WTC11 (cell line): Measurements from ENCODE around the gene NSD1.
"Not testable (repeated sequence)": the region's sequence is repeated elsewhere in the genome, so short reads cannot be mapped to it uniquely, and the experiment has no call there.

Experiments
- JAZF1 ChIP-seq: fragments of 250-450 bp; sonication (Bioruptor Pico); IDR thresholded peaks from 2 replicates; pipeline ENCODE4 v1.9.0; 2021; ENCODE audit warnings: moderate library complexity, mild to moderate bottlenecking, inconsistent platforms
- ZNF416 ChIP-seq: fragments of 250-450 bp; sonication (Bioruptor Pico); IDR thresholded peaks from 2 replicates; pipeline ENCODE4 v1.9.0; 2021; ENCODE audit warnings: mild to moderate bottlenecking, inconsistent platforms
- TF ChIP-seq, protein P1 (sequence below): fragments of 250-450 bp; sonication (Bioruptor Pico); IDR thresholded peaks from 2 replicates; pipeline ENCODE4 v1.8.0; 2021; ENCODE audit warnings: mild to moderate bottlenecking
- TF ChIP-seq, protein P2 (sequence below): sonication (generic); formaldehyde crosslinking; IDR thresholded peaks from 2 replicates; pipeline ENCODE4 v1.8.0; 2022; ENCODE audit warnings: mild to moderate bottlenecking, missing genetic modification reagents
- TF ChIP-seq, protein P3 (sequence below): sonication (generic); formaldehyde crosslinking; IDR thresholded peaks from 2 replicates; pipeline ENCODE4 v1.8.1; 2022; ENCODE audit warnings: missing genetic modification reagents, borderline replicate concordance
- TF ChIP-seq, protein P4 (sequence below): fragments of 200-600 bp; IDR thresholded peaks from 2 replicates; pipeline ENCODE4 v1.8.0; 2022; ENCODE audit warnings: antibody characterized with exemption
- TF ChIP-seq, protein P5 (sequence below): sonication (generic); formaldehyde crosslinking; IDR thresholded peaks from 2 replicates; pipeline ENCODE4 v1.8.1; 2023; ENCODE audit warnings: mild to moderate bottlenecking, missing genetic modification reagents, borderline replicate concordance

DNA sequence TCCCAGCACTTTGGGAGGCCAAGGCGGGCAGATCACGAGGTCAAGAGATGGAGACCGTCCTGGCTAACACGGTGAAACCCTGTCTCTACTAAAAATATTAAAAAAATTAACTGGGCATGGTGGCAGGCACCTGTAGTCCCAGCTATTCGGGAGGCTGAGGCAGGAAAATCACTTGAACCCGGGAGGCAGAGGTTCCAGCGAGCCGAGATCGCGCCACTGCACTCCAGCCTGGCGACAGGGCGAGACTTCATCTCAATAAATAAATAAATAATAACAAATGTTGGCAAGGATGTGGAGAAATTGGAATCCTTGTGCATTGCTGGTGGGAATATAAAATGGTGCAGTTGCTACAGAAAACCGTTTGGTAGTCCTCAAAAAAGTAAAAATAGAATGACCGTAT is 209.4 kb downstream of the NSD1 start:
- not testable (repeated sequence) for TF ChIP-seq ZNF416 (CRISPR knock-in tag); JAZF1
- TF ChIP-seq, protein P1, sequence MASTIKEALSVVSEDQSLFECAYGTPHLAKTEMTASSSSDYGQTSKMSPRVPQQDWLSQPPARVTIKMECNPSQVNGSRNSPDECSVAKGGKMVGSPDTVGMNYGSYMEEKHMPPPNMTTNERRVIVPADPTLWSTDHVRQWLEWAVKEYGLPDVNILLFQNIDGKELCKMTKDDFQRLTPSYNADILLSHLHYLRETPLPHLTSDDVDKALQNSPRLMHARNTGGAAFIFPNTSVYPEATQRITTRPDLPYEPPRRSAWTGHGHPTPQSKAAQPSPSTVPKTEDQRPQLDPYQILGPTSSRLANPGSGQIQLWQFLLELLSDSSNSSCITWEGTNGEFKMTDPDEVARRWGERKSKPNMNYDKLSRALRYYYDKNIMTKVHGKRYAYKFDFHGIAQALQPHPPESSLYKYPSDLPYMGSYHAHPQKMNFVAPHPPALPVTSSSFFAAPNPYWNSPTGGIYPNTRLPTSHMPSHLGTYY (CRISPR knock-in tag) = not testable (repeated sequence)
- TF ChIP-seq, protein P2, sequence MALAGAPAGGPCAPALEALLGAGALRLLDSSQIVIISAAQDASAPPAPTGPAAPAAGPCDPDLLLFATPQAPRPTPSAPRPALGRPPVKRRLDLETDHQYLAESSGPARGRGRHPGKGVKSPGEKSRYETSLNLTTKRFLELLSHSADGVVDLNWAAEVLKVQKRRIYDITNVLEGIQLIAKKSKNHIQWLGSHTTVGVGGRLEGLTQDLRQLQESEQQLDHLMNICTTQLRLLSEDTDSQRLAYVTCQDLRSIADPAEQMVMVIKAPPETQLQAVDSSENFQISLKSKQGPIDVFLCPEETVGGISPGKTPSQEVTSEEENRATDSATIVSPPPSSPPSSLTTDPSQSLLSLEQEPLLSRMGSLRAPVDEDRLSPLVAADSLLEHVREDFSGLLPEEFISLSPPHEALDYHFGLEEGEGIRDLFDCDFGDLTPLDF = not testable (repeated sequence)
- TF ChIP-seq, protein P3, sequence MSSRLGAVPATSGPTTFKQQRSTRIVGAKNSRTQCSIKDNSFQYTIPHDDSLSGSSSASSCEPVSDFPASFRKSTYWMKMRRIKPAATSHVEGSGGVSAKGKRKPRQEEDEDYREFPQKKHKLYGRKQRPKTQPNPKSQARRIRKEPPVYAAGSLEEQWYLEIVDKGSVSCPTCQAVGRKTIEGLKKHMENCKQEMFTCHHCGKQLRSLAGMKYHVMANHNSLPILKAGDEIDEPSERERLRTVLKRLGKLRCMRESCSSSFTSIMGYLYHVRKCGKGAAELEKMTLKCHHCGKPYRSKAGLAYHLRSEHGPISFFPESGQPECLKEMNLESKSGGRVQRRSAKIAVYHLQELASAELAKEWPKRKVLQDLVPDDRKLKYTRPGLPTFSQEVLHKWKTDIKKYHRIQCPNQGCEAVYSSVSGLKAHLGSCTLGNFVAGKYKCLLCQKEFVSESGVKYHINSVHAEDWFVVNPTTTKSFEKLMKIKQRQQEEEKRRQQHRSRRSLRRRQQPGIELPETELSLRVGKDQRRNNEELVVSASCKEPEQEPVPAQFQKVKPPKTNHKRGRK = not testable (repeated sequence)
- TF ChIP-seq, protein P4, sequence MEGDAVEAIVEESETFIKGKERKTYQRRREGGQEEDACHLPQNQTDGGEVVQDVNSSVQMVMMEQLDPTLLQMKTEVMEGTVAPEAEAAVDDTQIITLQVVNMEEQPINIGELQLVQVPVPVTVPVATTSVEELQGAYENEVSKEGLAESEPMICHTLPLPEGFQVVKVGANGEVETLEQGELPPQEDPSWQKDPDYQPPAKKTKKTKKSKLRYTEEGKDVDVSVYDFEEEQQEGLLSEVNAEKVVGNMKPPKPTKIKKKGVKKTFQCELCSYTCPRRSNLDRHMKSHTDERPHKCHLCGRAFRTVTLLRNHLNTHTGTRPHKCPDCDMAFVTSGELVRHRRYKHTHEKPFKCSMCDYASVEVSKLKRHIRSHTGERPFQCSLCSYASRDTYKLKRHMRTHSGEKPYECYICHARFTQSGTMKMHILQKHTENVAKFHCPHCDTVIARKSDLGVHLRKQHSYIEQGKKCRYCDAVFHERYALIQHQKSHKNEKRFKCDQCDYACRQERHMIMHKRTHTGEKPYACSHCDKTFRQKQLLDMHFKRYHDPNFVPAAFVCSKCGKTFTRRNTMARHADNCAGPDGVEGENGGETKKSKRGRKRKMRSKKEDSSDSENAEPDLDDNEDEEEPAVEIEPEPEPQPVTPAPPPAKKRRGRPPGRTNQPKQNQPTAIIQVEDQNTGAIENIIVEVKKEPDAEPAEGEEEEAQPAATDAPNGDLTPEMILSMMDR = not testable (repeated sequence)
- TF ChIP-seq, protein P5, sequence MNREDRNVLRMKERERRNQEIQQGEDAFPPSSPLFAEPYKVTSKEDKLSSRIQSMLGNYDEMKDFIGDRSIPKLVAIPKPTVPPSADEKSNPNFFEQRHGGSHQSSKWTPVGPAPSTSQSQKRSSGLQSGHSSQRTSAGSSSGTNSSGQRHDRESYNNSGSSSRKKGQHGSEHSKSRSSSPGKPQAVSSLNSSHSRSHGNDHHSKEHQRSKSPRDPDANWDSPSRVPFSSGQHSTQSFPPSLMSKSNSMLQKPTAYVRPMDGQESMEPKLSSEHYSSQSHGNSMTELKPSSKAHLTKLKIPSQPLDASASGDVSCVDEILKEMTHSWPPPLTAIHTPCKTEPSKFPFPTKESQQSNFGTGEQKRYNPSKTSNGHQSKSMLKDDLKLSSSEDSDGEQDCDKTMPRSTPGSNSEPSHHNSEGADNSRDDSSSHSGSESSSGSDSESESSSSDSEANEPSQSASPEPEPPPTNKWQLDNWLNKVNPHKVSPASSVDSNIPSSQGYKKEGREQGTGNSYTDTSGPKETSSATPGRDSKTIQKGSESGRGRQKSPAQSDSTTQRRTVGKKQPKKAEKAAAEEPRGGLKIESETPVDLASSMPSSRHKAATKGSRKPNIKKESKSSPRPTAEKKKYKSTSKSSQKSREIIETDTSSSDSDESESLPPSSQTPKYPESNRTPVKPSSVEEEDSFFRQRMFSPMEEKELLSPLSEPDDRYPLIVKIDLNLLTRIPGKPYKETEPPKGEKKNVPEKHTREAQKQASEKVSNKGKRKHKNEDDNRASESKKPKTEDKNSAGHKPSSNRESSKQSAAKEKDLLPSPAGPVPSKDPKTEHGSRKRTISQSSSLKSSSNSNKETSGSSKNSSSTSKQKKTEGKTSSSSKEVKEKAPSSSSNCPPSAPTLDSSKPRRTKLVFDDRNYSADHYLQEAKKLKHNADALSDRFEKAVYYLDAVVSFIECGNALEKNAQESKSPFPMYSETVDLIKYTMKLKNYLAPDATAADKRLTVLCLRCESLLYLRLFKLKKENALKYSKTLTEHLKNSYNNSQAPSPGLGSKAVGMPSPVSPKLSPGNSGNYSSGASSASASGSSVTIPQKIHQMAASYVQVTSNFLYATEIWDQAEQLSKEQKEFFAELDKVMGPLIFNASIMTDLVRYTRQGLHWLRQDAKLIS (CRISPR knock-in tag) = not testable (repeated sequence)
